ENCODE results near the gene RAD51D.

Gene RAD51D

GRCh38 chr17:35146214-35146833, 26.7 kb upstream of the RAD51D start:
- TF ChIP-seq MAX (IDR thresholded peaks at IDR 0.05; ENCODE audit: low read depth, low read length) (no peak), POLR2A (IDR thresholded peaks at IDR 0.05; ENCODE audit: extremely low read depth, insufficient read length) (no peak), CTCF (IDR thresholded peaks at IDR 0.05; ENCODE audit: low read depth, low read length) (no peak), MYC (IDR thresholded peaks at IDR 0.05; ENCODE audit: low read depth, low read length) (no peak)
- H3K4me3 ChIP-seq (ENCODE audit: low read depth, low read length) = no peak overlapping the region
- DNase-seq (ENCODE audit: low read depth) = no peak

GRCh38 chr17:35144840-35145239, 25.2 kb upstream of the RAD51D start:
- TF ChIP-seq POLR2A (IDR thresholded peaks at IDR 0.05; ENCODE audit: extremely low read depth, insufficient read length) = no peak
- no peak for TF ChIP-seq CTCF (IDR thresholded peaks at IDR 0.05; ENCODE audit: low read depth, low read length)
- TF ChIP-seq MYC (IDR thresholded peaks at IDR 0.05; ENCODE audit: low read depth, low read length) = no peak
- no peak for TF ChIP-seq MAX (IDR thresholded peaks at IDR 0.05; ENCODE audit: low read depth, low read length)
- DNase-seq (ENCODE audit: low read depth) = no peak
- H3K4me3 ChIP-seq (ENCODE audit: low read depth, low read length) = no peak overlapping the region

GRCh38 chr17:35142467-35142796, 22.8 kb upstream of the RAD51D start:
- TF ChIP-seq MYC (IDR thresholded peaks at IDR 0.05; ENCODE audit: low read depth, low read length) = no peak
- TF ChIP-seq POLR2A (IDR thresholded peaks at IDR 0.05; ENCODE audit: extremely low read depth, insufficient read length) = no peak
- TF ChIP-seq MAX (IDR thresholded peaks at IDR 0.05; ENCODE audit: low read depth, low read length) = no peak
- TF ChIP-seq CTCF (IDR thresholded peaks at IDR 0.05; ENCODE audit: low read depth, low read length) = no peak
- no peak for DNase-seq (ENCODE audit: low read depth)
- H3K4me3 ChIP-seq (ENCODE audit: low read depth, low read length) = peak overlapping the region; percentile 32

GRCh38 chr17:35141681-35142466, 22.2 kb upstream of the RAD51D start, which contains the start of gene NLE1:
Gene NLE1, minus strand, starts transcription at chr17:35142303. Its CDS starts 28 bp downstream, at chr17:35142275.
- TF ChIP-seq MAX (IDR thresholded peaks at IDR 0.05; ENCODE audit: low read depth, low read length) (peak; percentile 96), MYC (IDR thresholded peaks at IDR 0.05; ENCODE audit: low read depth, low read length) (peak; percentile 99), POLR2A (IDR thresholded peaks at IDR 0.05; ENCODE audit: extremely low read depth, insufficient read length) (peak; percentile 63), CTCF (IDR thresholded peaks at IDR 0.05; ENCODE audit: low read depth, low read length) (peak; percentile 82)
- peak; percentile 91 for DNase-seq (ENCODE audit: low read depth)
- H3K4me3 ChIP-seq (ENCODE audit: low read depth, low read length) = peak within 1 kb of the TSS; percentile 87

- TF ChIP-seq MAX (IDR thresholded peaks at IDR 0.05; ENCODE audit: low read depth, low read length) (no peak), MYC (IDR thresholded peaks at IDR 0.05; ENCODE audit: low read depth, low read length) (no peak), CTCF (IDR thresholded peaks at IDR 0.05; ENCODE audit: low read depth, low read length) (no peak), POLR2A (IDR thresholded peaks at IDR 0.05; ENCODE audit: extremely low read depth, insufficient read length) (no peak)
- no peak overlapping the region for H3K4me3 ChIP-seq (ENCODE audit: low read depth, low read length)
- no peak for DNase-seq (ENCODE audit: low read depth)
These were observed 18.6 kb upstream of the RAD51D start for GRCh38 chr17:35138218-35138617.

Measured in NB4 (cell line).